ENCODE data around the gene ETV3.

Gene ETV3

DNA sequence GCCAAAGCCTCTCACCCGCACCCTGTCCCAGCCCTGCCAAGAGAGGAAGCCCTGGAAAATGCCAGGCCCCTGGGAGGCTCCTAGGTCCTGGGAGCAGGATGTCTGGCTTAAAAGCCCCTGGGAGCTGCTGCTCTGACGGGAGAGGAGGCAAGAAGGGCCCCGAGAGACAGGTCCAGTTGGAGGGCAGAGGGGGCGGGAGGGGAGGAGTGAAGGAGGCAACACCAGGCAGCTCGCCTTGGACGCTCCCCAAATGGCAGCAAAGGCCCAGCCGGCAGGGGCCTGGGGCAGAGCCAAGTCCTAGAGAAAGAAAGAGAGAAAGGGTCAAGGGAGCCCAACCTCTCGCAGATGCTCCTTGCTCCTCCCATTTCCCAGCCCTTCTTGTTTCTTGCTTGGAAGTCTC, 45.4 kb downstream of the ETV3 start:
- Mint-ChIP-seq H3K27ac (no peak overlapping the region), H3K4me3 (no peak overlapping the region), H3K36me3 (no peaks in the 10 kb centered on the region), H3K27me3 (peaks cover 26 to 29% of the 10 kb centered on the region in 2 donors), H3K9me3 (no peaks in the 10 kb centered on the region), H3K4me1 (no peaks in the 10 kb centered on the region)
- DNase-seq, result no peak
- ATAC-seq (replicated peaks), result no peak

DNA sequence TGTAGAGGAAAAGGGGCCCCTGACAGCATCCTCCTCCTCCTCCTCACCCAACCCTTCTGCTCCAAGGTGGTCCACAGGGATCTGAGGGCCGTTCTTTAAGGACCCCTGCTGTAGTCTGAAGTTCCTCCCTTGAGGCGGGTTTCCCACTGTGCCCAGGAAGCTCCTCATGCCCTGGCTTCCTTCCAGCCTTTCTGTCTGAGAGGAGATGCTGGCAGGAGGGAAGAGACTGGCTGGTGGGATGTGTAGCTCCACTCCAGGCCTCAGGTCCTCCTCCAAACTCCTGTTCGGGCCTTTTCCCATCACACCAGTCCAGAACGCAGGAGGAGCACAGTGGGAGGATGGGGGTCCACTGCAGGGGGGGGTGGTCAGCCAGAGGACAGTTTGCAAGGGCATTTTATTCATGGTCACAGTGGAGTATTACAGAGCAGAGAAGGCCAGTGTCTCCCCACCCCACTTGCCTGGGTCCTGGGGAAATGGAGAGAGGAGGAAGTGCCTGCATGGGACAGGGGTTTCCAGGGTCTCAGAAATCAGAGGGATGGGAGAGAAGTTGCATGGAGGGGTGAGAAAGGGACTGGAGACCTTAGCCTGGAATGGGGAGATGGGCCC, 46.4 kb downstream of the ETV3 start:
- Mint-ChIP-seq H3K4me3 (no peak overlapping the region), H3K27me3 (peaks cover 20 to 26% of the 10 kb centered on the region in 2 donors), H3K36me3 (no peaks in the 10 kb centered on the region), H3K4me1 (no peaks in the 10 kb centered on the region), H3K27ac (peak overlapping the region; percentile 54), H3K9me3 (no peaks in the 10 kb centered on the region)
- DNase-seq, result no peak
- ATAC-seq (replicated peaks), result no peak

DNA sequence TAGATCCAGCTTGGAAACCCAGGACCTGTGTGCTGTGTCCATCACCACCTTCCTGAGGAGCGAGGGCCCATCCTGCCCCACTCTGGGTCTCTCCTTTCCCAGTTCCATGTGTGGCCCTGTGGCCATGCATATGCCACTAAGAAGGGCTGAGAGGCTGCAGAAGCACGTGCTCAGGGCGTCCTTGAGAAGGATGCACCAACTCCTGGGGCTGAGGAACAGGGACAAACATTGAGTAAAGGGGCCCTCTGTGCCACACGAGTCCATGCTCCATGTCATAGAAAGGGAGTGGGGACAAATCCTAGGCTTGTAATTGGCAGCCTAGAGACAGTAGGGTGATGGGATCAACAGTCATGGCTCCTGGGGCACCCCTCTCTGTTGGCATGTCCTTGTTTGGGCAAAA, 47.0 kb downstream of the ETV3 start:
- H3K27me3 Mint-ChIP-seq, result peaks cover 16 to 26% of the 10 kb centered on the region in 2 donors
- no peaks in the 10 kb centered on the region for H3K36me3 Mint-ChIP-seq
- DNase-seq (no peak), ATAC-seq (replicated peaks) (no peak)
- no peak overlapping the region for H3K27ac Mint-ChIP-seq
- H3K9me3 Mint-ChIP-seq, result no peaks in the 10 kb centered on the region
- no peaks in the 10 kb centered on the region for H3K4me1 Mint-ChIP-seq
- no peak overlapping the region for H3K4me3 Mint-ChIP-seq

DNA sequence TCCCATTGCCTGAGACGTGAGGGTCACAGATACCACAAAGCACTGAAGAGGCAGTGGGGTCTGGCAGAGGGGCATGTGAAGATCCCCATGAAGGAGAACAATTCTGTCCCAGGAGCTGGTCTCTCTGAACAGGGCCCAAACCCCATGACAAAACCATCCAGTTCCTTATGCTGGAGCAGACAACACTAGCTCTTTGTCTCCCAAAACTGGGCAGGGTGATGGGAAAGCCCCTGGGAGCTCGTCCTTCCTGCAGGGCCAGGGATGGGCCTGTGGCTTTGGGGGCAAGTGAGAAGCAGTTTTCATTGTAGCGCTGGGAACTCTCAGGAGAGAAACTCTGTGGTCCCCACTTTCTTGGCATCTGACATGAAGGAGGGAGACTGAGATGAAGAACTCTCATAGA, 47.4 kb downstream of the ETV3 start:
- H3K9me3 Mint-ChIP-seq, result no peaks in the 10 kb centered on the region

DNA sequence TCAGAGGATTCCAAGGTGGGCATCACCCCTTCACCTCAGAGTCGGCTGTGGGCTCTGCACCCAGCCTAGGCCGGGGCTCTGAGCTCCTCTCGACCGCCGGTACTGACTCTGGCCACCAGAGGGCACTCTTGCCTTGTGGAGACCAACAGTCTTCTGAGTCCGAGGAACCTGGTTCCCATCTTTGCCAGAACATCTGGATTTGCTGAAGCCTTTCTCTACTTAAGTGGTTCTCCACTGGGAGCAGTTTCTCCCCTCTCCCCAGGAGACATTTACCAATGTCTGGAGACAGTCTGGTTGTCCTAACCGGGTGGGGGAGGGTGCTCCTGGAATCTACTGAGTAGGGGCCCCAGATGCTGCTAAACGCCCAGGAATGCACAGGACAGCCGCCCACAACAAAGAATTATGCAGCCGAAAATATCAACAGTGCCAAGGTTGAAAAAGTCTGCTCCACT, 48.0 kb downstream of the ETV3 start:
- H3K27me3 Mint-ChIP-seq, result peaks cover 12 to 26% of the 10 kb centered on the region in 2 donors
- no peaks in the 10 kb centered on the region for H3K36me3 Mint-ChIP-seq
- H3K4me3 Mint-ChIP-seq, result no peak overlapping the region
- no peaks in the 10 kb centered on the region for H3K4me1 Mint-ChIP-seq
- H3K9me3 Mint-ChIP-seq, result no peaks in the 10 kb centered on the region
- no peak overlapping the region for H3K27ac Mint-ChIP-seq
- DNase-seq (peak; percentile 67), ATAC-seq (replicated peaks) (peak; percentile 93 to 97)

More for the DNA sequence above, 47.4 kb downstream of the ETV3 start:
- Mint-ChIP-seq H3K27ac (peak overlapping the region; percentile 67), H3K36me3 (no peaks in the 10 kb centered on the region), H3K4me3 (no peak overlapping the region), H3K27me3 (peaks cover 12 to 26% of the 10 kb centered on the region in 2 donors), H3K4me1 (no peaks in the 10 kb centered on the region)
- DNase-seq, result no peak
- no peak for ATAC-seq (replicated peaks)

DNA sequence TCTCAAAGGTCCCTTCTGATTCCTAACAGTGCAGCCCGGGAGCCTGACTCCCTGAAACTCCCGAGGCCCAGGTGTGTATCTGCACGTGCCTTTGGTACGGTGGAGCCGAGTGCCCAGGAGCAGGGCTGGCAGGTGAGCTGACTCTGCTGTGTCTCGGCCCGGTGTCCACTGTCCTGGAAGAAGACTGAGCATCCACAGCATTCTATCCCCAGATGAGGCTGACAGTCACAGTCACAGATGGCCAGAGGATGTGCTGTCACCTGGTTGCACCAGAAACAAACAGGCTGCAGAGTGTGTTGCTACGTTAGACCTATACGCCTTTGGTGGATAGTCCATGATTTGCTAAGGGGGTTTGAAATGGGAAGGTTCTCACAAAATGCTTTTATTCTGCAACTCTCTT, 48.4 kb downstream of the ETV3 start:
- ATAC-seq (replicated peaks), result peak; percentile 21 to 22

DNA sequence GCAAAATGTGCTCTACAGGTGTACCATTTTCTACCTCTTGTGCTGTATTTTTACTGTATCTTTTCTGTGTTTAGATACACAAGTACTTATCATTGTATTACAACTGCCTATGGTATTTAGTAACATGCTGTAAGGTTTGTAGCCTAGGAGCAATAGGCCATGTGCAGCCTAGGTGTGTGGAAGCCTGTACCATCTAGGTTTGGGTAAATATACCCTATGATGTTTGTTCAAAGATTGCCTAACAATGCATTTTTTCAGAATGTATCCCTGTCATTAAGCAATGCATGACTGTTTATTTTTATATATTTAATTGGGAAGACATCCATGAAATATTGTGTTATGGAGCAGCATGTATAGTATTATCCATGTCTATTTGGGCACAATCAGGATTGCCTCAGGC, 49.6 kb downstream of the ETV3 start:
- DNase-seq (no peak), ATAC-seq (replicated peaks) (no peak)
- no peaks in the 10 kb centered on the region for H3K9me3 Mint-ChIP-seq
- H3K27me3 Mint-ChIP-seq, result peaks cover 15 to 26% of the 10 kb centered on the region in 2 donors
- H3K4me1 Mint-ChIP-seq, result no peaks in the 10 kb centered on the region
- no peak overlapping the region for H3K4me3 Mint-ChIP-seq
- H3K36me3 Mint-ChIP-seq, result no peaks in the 10 kb centered on the region
- H3K27ac Mint-ChIP-seq, result no peak overlapping the region

More for the DNA sequence above, 48.4 kb downstream of the ETV3 start:
- no peak for DNase-seq
- Mint-ChIP-seq H3K9me3 (no peaks in the 10 kb centered on the region), H3K4me3 (no peak overlapping the region), H3K27me3 (peaks cover 12 to 26% of the 10 kb centered on the region in 2 donors), H3K27ac (no peak overlapping the region), H3K36me3 (no peaks in the 10 kb centered on the region), H3K4me1 (no peaks in the 10 kb centered on the region)

DNA sequence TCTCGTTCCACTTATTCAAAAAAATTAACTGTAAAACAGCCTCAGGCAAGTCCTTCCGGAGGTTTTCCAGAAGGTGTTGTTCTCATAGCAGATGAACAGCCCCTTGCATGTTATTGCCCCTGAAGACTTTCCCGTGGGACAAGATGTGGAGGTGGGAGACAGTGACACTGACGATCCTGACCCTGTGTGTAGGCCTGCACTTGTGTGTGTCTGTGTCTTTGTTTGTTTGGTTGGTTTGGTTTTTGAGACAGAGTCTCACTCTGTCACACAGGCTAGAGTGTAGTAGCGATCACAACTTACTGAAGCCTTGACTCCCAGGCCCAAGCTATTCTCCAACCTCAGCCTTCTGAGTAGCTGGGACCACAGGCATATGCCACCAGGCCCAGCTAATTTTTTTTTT, 51.2 kb downstream of the ETV3 start:
- no peaks in the 10 kb centered on the region for H3K4me1 Mint-ChIP-seq
- no peak overlapping the region for H3K4me3 Mint-ChIP-seq
- DNase-seq (no peak), ATAC-seq (replicated peaks) (no peak)
- no peaks in the 10 kb centered on the region for H3K9me3 Mint-ChIP-seq
- peaks cover 22 to 29% of the 10 kb centered on the region in 2 donors for H3K27me3 Mint-ChIP-seq
- H3K27ac Mint-ChIP-seq, result no peak overlapping the region
- H3K36me3 Mint-ChIP-seq, result no peaks in the 10 kb centered on the region

DNA sequence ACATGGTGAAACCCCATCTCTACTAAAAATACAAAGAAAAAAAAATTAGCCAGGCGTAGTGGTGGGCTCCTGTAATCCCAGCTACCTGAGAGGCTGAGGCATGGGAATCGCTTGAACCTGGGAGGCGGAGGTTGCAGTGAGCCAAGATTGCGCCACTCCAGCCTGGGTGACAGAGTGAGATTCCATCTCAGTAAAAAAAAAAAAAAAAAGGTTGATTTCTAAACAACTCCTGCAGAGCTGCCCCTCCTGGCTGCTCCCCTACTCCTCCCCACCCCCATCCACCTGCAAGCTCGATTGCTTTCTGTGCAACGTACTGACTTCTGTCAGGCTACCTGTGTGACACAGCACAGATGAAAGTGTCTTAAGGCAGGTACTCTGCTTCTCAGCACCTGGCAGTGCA, 51.9 kb downstream of the ETV3 start:
- Mint-ChIP-seq H3K27me3 (peaks cover 17 to 22% of the 10 kb centered on the region in 2 donors), H3K4me3 (no peak overlapping the region), H3K4me1 (no peaks in the 10 kb centered on the region), H3K36me3 (no peaks in the 10 kb centered on the region), H3K9me3 (no peaks in the 10 kb centered on the region), H3K27ac (no peak overlapping the region)
- ATAC-seq (replicated peaks), result no peak
- no peak for DNase-seq

DNA sequence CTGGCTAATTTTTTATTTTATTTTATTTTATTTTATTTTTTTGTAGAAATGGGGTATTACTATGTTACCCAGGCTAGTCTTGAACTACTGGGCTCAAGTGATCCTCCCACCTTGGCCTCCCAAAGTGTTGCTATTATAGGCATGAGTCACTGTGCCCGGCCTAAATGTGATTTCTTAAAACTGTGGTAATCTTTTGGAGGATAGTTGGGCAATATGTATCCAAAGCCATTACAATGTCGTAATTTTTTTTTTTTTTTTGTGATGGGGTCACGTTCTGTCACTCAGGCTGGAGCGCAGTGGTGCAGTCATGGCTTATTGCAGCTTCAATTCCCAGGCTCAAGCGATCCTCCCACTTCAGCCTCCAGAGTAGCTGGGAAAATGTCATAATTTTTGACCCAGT, 52.8 kb downstream of the ETV3 start:
- DNase-seq, result no peak
- no peaks in the 10 kb centered on the region for H3K4me1 Mint-ChIP-seq
- H3K36me3 Mint-ChIP-seq, result no peaks in the 10 kb centered on the region
- peaks cover 16 to 23% of the 10 kb centered on the region in 2 donors for H3K27me3 Mint-ChIP-seq
- no peak for ATAC-seq (replicated peaks)
- no peak overlapping the region for H3K27ac Mint-ChIP-seq
- H3K9me3 Mint-ChIP-seq, result no peaks in the 10 kb centered on the region
- H3K4me3 Mint-ChIP-seq, result no peak overlapping the region

DNA sequence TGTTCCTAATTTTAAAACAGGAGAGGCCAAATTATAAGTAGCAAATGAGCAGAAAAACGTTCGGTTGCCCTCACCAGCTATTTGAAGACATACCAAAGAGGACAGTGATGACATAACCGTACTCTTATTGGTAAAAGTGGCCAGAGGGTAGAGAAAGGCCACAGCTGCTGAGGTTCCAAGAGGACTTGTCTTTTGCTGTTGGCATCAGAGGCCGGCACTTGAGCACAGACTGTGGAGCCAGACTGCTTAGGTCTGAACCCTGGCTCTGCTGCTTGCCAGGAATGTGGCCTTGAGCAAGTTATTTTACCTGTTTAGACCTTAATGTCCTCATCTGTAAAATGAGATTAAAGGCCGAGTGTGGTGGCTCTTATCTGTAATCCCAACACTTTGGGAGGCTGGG, 53.5 kb downstream of the ETV3 start:
- Mint-ChIP-seq H3K27me3 (peaks cover 9 to 18% of the 10 kb centered on the region in 2 donors), H3K36me3 (no peaks in the 10 kb centered on the region), H3K4me1 (no peaks in the 10 kb centered on the region), H3K9me3 (no peaks in the 10 kb centered on the region), H3K27ac (no peak overlapping the region), H3K4me3 (no peak overlapping the region)
- DNase-seq (no peak), ATAC-seq (replicated peaks) (no peak)

DNA sequence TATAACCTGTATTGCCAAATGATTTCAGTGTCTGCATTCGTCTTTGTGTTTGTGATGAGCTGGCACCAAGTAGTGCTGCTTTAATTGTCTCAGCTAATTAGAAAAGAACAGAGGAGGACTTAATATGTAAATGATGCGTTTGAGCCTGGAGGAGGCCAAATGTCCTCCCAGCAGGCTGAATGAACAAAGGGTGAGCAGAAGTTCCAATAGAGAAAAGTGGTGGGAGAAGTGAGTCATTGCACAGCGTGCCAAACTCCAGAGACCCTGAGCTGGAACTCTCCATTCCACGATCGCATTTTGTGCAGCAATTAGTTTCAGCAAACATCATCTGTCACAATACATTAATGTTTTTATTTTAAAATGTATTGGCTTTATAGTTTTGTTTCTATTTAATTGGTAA, 56.5 kb downstream of the ETV3 start:
- no peak overlapping the region for H3K27ac Mint-ChIP-seq
- no peak for ATAC-seq (replicated peaks)
- H3K4me3 Mint-ChIP-seq, result no peak overlapping the region
- H3K9me3 Mint-ChIP-seq, result no peaks in the 10 kb centered on the region
- DNase-seq, result no peak
- peaks cover 13 to 32% of the 10 kb centered on the region in 2 donors for H3K27me3 Mint-ChIP-seq
- H3K4me1 Mint-ChIP-seq, result no peaks in the 10 kb centered on the region
- no peaks in the 10 kb centered on the region for H3K36me3 Mint-ChIP-seq

DNA sequence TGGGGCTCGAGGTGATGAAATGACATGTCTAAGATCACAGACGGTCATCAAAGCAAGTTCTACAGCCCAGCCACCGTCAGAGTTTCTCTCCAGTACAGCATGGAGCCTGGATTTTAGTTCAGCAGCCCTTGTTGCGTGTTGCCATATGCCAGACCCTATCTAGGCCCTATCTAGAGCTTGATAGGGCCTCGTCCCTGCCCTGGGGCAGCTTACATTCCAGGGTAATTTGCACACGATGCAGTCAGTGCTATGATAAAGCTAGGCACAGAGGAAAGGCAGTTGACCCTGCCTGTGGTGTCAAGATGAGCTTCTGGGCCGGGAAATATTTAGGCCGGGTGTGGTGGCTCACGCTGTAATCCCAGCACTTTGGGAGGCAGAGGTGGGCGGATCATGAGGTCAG, 57.5 kb downstream of the ETV3 start:
- no peaks in the 10 kb centered on the region for H3K36me3 Mint-ChIP-seq
- DNase-seq (no peak), ATAC-seq (replicated peaks) (no peak)
- H3K27ac Mint-ChIP-seq, result no peak overlapping the region
- no peaks in the 10 kb centered on the region for H3K9me3 Mint-ChIP-seq
- no peaks in the 10 kb centered on the region for H3K4me1 Mint-ChIP-seq
- H3K27me3 Mint-ChIP-seq, result peaks cover 13 to 36% of the 10 kb centered on the region in 2 donors
- H3K4me3 Mint-ChIP-seq, result no peak overlapping the region

DNA sequence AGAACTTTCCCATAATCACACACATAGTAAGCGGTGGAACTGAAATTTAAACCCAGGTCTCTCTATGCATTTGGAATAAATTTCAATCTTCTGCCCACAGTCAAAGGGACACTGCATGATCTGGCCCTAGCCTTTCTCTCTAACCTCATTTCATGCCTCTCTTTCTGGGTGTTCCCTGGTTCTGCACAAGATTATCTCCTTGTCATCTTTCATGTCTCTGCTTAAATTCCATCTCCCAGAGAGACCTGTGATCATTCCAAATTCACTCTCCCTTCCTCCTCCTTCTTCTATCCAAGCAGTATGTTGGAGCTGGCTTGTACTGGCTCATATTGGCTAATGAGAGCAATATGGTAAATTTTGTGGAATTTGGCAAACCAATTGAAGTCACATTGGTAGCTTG, 60.8 kb downstream of the ETV3 start:
- no peak for DNase-seq
- Mint-ChIP-seq H3K9me3 (no peaks in the 10 kb centered on the region), H3K27ac (no peak overlapping the region), H3K4me1 (peaks cover 5 to 8% of the 10 kb centered on the region in 2 donors), H3K27me3 (peaks cover 25 to 38% of the 10 kb centered on the region in 2 donors), H3K4me3 (no peak overlapping the region), H3K36me3 (no peaks in the 10 kb centered on the region)
- ATAC-seq (replicated peaks), result no peak

DNA sequence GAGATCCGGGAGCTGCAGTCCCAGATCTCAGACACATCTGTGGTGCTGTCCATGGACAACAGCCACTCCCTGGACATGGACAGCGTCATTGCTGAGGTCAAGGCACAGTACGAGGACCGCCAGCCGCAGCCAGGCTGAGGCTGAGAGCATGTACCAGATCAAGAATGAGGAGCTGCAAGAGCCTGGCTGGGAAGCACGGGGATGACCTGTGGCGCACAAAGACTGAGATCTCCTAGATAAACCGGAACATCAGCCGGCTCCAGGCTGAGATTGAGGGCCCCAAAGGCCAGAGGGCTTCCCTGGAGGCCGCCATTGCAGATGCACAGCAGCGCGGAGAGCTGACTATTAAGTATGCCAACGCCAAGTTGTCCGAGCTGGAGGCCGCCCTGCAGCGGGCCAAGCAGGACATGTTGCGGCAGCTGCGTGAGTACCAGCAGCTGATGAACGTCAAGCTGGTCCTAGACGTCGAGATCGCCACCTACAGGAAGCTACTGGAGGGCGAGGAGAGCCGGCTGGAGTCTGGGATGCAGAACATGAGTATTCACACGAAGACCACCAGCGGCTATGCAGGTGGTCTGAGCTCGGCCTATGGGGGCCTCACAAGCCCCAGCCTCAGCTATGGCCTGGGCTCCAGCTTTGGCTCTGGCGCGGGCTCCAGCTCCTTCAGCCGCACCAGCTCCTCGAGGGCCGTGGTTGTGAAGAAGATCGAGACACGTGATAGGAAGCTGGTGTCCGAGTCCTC, 64.1 kb downstream of the ETV3 start:
- ATAC-seq (replicated peaks) (no peak), DNase-seq (peak; percentile 26)
- Mint-ChIP-seq H3K4me1 (peaks cover 5 to 8% of the 10 kb centered on the region in 2 donors), H3K9me3 (no peaks in the 10 kb centered on the region), H3K36me3 (no peaks in the 10 kb centered on the region), H3K27ac (no peak overlapping the region), H3K27me3 (peaks cover 20 to 27% of the 10 kb centered on the region in 2 donors), H3K4me3 (peak overlapping the region in 1 of 2 donors; percentile 23)

Measured in stimulated activated naive B cell treated with anti-CD40 and anti-IgM and Interleukin-4, amounts not matched to agents 10 μg/mL and 1 μg/mL and 100 μg/mL, for 72 hours (primary cell).